Peyer's patch (tissue), 4 donors: ENCODE data around the gene OR1K1. TPM values are rescaled to one million over a fixed set of nuclear protein-coding genes. Genes with fewer than 3 reads are reported as not detected.
"Not testable (repeated sequence)": the region's sequence is repeated elsewhere in the genome, so short reads cannot be mapped to it uniquely, and the experiment has no call there.

Experiments used
- DNase-seq, 3 donors: peaks; one replicate each; pipeline ENCODE4 v3.0.0-alpha.2; 2017 to 2019
- H3K27ac ChIP-seq, 4 donors: fragments of 200-600 bp; sonication (generic); one replicate each; pipeline ENCODE4 v1.5.1; 2016 to 2019
- H3K27me3 ChIP-seq, 2 donors: fragments of 200-600 bp; sonication (generic); one replicate each; pipeline ENCODE4 v1.5.1; 2019
- H3K36me3 ChIP-seq, 3 donors: fragments of 200-600 bp; sonication (generic); one replicate each; pipeline ENCODE4 v1.5.1; 2016 to 2019
- H3K4me1 ChIP-seq, 4 donors: fragments of 200-600 bp; sonication (generic); one replicate each; pipeline ENCODE4 v1.5.1; 2016 to 2019
- H3K4me3 ChIP-seq, 4 donors: fragments of 200-600 bp; sonication (generic); 1 replicate in 3 of 4; 2 replicates in 1 of 4; pipeline ENCODE4 v1.5.1; 2016 to 2019; ENCODE audit warnings: mild to moderate bottlenecking in 1 of 4
- H3K9me3 ChIP-seq, 4 donors: fragments of 200-600 bp; sonication (generic); one replicate each; pipeline ENCODE4 v1.5.1; 2016 to 2019; ENCODE audit warnings: mild to moderate bottlenecking in 1 of 4
- CTCF ChIP-seq, 6 experiments: fragments of 450-650 bp in 4 of 6; fragments of 200-600 bp in 2 of 6; sonication (generic) in 1 of 6; IDR thresholded peaks; one replicate each; pipeline ENCODE4 v1.5.1; 2017 to 2019; ENCODE audit warnings: antibody characterized with exemption in 6 of 6, mild to moderate bottlenecking in 3 of 6, moderate library complexity in 1 of 6
- POLR2A ChIP-seq, 2 donors: fragments of 450-650 bp; IDR thresholded peaks; one replicate each; pipeline ENCODE4 v1.5.1; 2017; ENCODE audit warnings: antibody characterized with exemption in 2 of 2, mild to moderate bottlenecking in 2 of 2, moderate library complexity in 2 of 2
- total RNA-seq, 4 donors: library from RNA; depleted of rRNA; stranded (reverse); fragments of >200 nt; gene quantifications; one replicate each; pipeline ENCODE4 v1.1.0, GENCODE V29; 2016

OR1K1 gene
- total RNA-seq, 4 donors from 2014 or later: not detected

- no peak for DNase-seq
- Histone ChIP-seq H3K27ac (no peak overlapping the region), H3K36me3 (no peaks in the 10 kb centered on the region), H3K27me3 (no peaks in the 10 kb centered on the region), H3K4me1 (no peaks in the 10 kb centered on the region), H3K4me3 (no peak overlapping the region), H3K9me3 (no peaks in the 10 kb centered on the region)
- TF ChIP-seq CTCF (IDR thresholded peaks at IDR 0.05): no peak
- TF ChIP-seq POLR2A (IDR thresholded peaks at IDR 0.05): no peak
Measured at GRCh38 chr9:122808141-122808540, 8.2 kb downstream of the OR1K1 start.

- H3K9me3 ChIP-seq, H3K4me3 ChIP-seq, H3K27ac ChIP-seq, H3K36me3 ChIP-seq, H3K4me1 ChIP-seq, DNase-seq, H3K27me3 ChIP-seq: not testable (repeated sequence)
Measured at GRCh38 chr9:122809261-122809660, 9.3 kb downstream of the OR1K1 start.

GRCh38 chr9:122810306-122810946 lies 10.5 kb downstream of the OR1K1 start:
- no peak overlapping the region for H3K4me3 ChIP-seq

GRCh38 chr9:122812736-122813135 lies 12.8 kb downstream of the OR1K1 start:
- Histone ChIP-seq H3K4me3 (no peak overlapping the region), H3K27me3 (no peaks in the 10 kb centered on the region), H3K27ac (no peak overlapping the region), H3K4me1 (no peaks in the 10 kb centered on the region), H3K9me3 (no peaks in the 10 kb centered on the region), H3K36me3 (peaks cover 0 to 9% (median 0%) of the 10 kb centered on the region in 3 donors)
- no peak for DNase-seq
- TF ChIP-seq POLR2A (IDR thresholded peaks at IDR 0.05): no peak

More at GRCh38 chr9:122810306-122810946, 10.5 kb downstream of the OR1K1 start:
- Histone ChIP-seq H3K27ac (no peak overlapping the region), H3K27me3 (no peaks in the 10 kb centered on the region), H3K9me3 (no peaks in the 10 kb centered on the region), H3K36me3 (no peaks in the 10 kb centered on the region), H3K4me1 (no peaks in the 10 kb centered on the region)
- peak; percentile 62 to 91 (median 79) for DNase-seq
- TF ChIP-seq CTCF (IDR thresholded peaks at IDR 0.05) (peak; percentile 43 to 93 (median 83)), POLR2A (IDR thresholded peaks at IDR 0.05) (no peak)

GRCh38 chr9:122814545-122814944 lies 14.6 kb downstream of the OR1K1 start:
- TF ChIP-seq POLR2A (IDR thresholded peaks at IDR 0.05): no peak
- no peak for TF ChIP-seq CTCF (IDR thresholded peaks at IDR 0.05)
- DNase-seq: no peak
- no peaks in the 10 kb centered on the region for H3K27me3 ChIP-seq

GRCh38 chr9:122815544-122815943 lies 15.6 kb downstream of the OR1K1 start:
- DNase-seq: no peak
- Histone ChIP-seq H3K36me3 (peaks cover 0 to 25% (median 0%) of the 10 kb centered on the region in 3 donors), H3K27me3 (no peaks in the 10 kb centered on the region), H3K27ac (peak overlapping the region in 2 of 4 donors; percentile 32 to 44), H3K4me1 (no peaks in the 10 kb centered on the region), H3K4me3 (no peak overlapping the region), H3K9me3 (no peaks in the 10 kb centered on the region)
- TF ChIP-seq POLR2A (IDR thresholded peaks at IDR 0.05) (no peak), CTCF (IDR thresholded peaks at IDR 0.05) (no peak)

More at GRCh38 chr9:122814545-122814944, 14.6 kb downstream of the OR1K1 start:
- Histone ChIP-seq H3K4me1 (no peaks in the 10 kb centered on the region), H3K27ac (no peak overlapping the region), H3K4me3 (no peak overlapping the region), H3K36me3 (peaks cover 0 to 15% (median 0%) of the 10 kb centered on the region in 3 donors), H3K9me3 (no peaks in the 10 kb centered on the region)
